A549 treated with GW870086 at 1 μM for 4 hours (cell line): ENCODE measurements around the gene ADCY5. TPM values are rescaled to one million over a fixed set of nuclear protein-coding genes. Genes with fewer than 3 reads are reported as not detected.

Experiments
- total RNA-seq: library from RNA; stranded (reverse); fragments of 200-300 nt; extraction: Qiagen RNA extraction; gene quantifications from 5 replicates; pipeline ENCODE4 v1.2.3, GENCODE V29; 2022; ENCODE audit warnings: low read depth

The ADCY5 gene
- total RNA-seq, result 0.34 to 0.81 TPM (median 0.43 TPM) in 5 replicates

GRCh38 chr3:123448536-123449101 lies at the start of gene ADCY5:
Gene ADCY5, minus strand, starts transcription at chr3:123449090. Its CDS starts 545 bp downstream, at chr3:123448545.

Other genes with a start within 250 kb of the ADCY5 start
- gene SEC22A, start 247.1 kb downstream of the ADCY5 start, total RNA-seq, result 17.5 to 23.8 TPM (median 18.7 TPM) in 5 replicates
- 27.7 to 39.8 TPM (median 33.9 TPM) in 5 replicates for gene HACD2, start 136.0 kb upstream of the ADCY5 start, total RNA-seq